K562 (cell line): ENCODE results near the gene MAGI2. TPM values are rescaled to one million over a fixed set of nuclear protein-coding genes. Genes with fewer than 3 reads are reported as not detected.

Experiments
- ATAC-seq: fragments of 200-7000 bp; cut with Tn5 transposase; 3 replicates; pipeline ENCODE4 v1.9.1; 2020; ENCODE audit warnings: moderate library complexity
- BruUV-seq: library from RNA; stranded (reverse); fragments of 400-500 nt; replicated peaks from 2 replicates; lab custom pipeline; 2021; lab: Mats Ljungman, UMichigan
- CTCF ChIA-PET: fragments of 300-600 bp; formaldehyde crosslinking; extraction: SDS; loops from one replicate; lab custom pipeline; 2021; ENCODE audit warnings: low intra/inter-chr PET ratio; lab: Yijun Ruan, JAX
- POLR2A ChIA-PET: fragments of 300-600, 350-650 bp; sonication (Branson Sonifier 250); formaldehyde crosslinking; extraction: SDS; loops from one replicate; lab custom pipeline; 2021; ENCODE audit warnings: antibody characterized with exemption, inconsistent platforms; lab: Yijun Ruan, JAX
- DNase-seq, 4 experiments: peaks; one replicate each; pipeline versions ENCODE4 v3.0.0 to v3.0.0-alpha.2; 2011 to 2018; ENCODE audit warnings: low spot score in 3 of 4, mixed read lengths in 3 of 4; ENCODE audit errors: extremely low read depth in 1 of 4
- FAIRE-seq: peaks from 2 replicates; lab custom pipeline; 2011; peaks lifted over from hg19 to GRCh38; lab: Jason Lieb, UNC
- H2AFZ ChIP-seq: 2 replicates; pipeline ENCODE4 v1.6.0; 2011; ENCODE audit warnings: low read depth, low read length, control low read depth, inconsistent platforms
- H3K27ac ChIP-seq: fragments of 200-600 bp; 3 replicates; pipeline ENCODE4 v1.8.0; 2011; ENCODE audit warnings: low read depth, mild to moderate bottlenecking, control low read depth, inconsistent platforms, low read length, moderate library complexity, mixed read lengths; ENCODE audit errors: extremely low read depth
- H3K27me3 ChIP-seq, 2 experiments: fragments of 300-600 bp in 1 of 2; 2 replicates in 1 of 2; 3 replicates in 1 of 2; pipeline versions ENCODE4 v1.6.0 to v1.8.0; 2011; ENCODE audit warnings: inconsistent platforms in 2 of 2, low read length in 2 of 2, mild to moderate bottlenecking in 1 of 2, mixed read lengths in 1 of 2, moderate library complexity in 1 of 2; ENCODE audit not compliant: control insufficient read depth in 2 of 2, insufficient read depth in 2 of 2
- H3K36me3 ChIP-seq: fragments of 300-600 bp; 3 replicates; pipeline ENCODE4 v1.8.0; 2011; ENCODE audit warnings: mild to moderate bottlenecking, low read length, inconsistent platforms; ENCODE audit not compliant: control insufficient read depth, insufficient read depth
- H3K4me1 ChIP-seq, 2 experiments: fragments of 200-600 bp in 1 of 2; replicated peaks in 1 of 2; 2 replicates in 1 of 2; 3 replicates in 1 of 2; pipeline versions ENCODE4 v1.5.1 to v1.8.0; 2011; ENCODE audit warnings: inconsistent platforms in 2 of 2, low read length in 2 of 2, mild to moderate bottlenecking in 1 of 2, mixed read lengths in 1 of 2, moderate library complexity in 1 of 2; ENCODE audit not compliant: control insufficient read depth in 2 of 2, insufficient read depth in 2 of 2
- H3K4me2 ChIP-seq: 2 replicates; pipeline ENCODE4 v1.6.1; 2011; ENCODE audit warnings: low read length, control low read depth, inconsistent platforms, mixed read lengths; ENCODE audit not compliant: insufficient read depth
- H3K4me3 ChIP-seq: fragments of 200-600 bp; sonication (generic), shearing (Covaris generic); 2 replicates; pipeline ENCODE4 v1.5.1; 2016; ENCODE audit warnings: control low read depth, inconsistent platforms
- H3K79me2 ChIP-seq: fragments of 200-600 bp; 3 replicates; pipeline ENCODE4 v1.8.0; 2011; ENCODE audit warnings: low read length, inconsistent platforms; ENCODE audit not compliant: control insufficient read depth, insufficient read depth
- H3K9ac ChIP-seq, 2 experiments: 2 replicates each; pipeline versions ENCODE4 v1.6.0 to v1.6.1; 2011; ENCODE audit warnings: low read depth in 2 of 2, low read length in 2 of 2, control low read depth in 1 of 2, inconsistent platforms in 1 of 2, mild to moderate bottlenecking in 1 of 2, mixed read lengths in 1 of 2; ENCODE audit not compliant: insufficient read depth in 1 of 2
- H3K9me1 ChIP-seq: one replicate; pipeline ENCODE4 v1.6.0; 2011; ENCODE audit warnings: inconsistent platforms, mild to moderate bottlenecking, low read length, moderate library complexity; ENCODE audit not compliant: control insufficient read depth, insufficient read depth
- H3K9me3 ChIP-seq: replicated peaks from 2 replicates; pipeline ENCODE4 v1.5.1; 2011; ENCODE audit warnings: low read depth, low read length, inconsistent platforms; ENCODE audit not compliant: control insufficient read depth, insufficient read depth
- H4K20me1 ChIP-seq: replicated peaks from 2 replicates; pipeline ENCODE4 v1.6.1; 2011; ENCODE audit warnings: low read length, inconsistent platforms, mixed read lengths; ENCODE audit not compliant: control insufficient read depth, insufficient read depth
- ADNP ChIP-seq: fragments of 200-800 bp; sonication (Bioruptor generic); IDR thresholded peaks from 2 replicates; pipeline ENCODE4 v1.6.1; 2016; ENCODE audit warnings: missing genetic modification characterization, missing compliant biosample characterization
- AFF4 ChIP-seq: sonication (generic); formaldehyde crosslinking; IDR thresholded peaks from 2 replicates; pipeline ENCODE4 v1.8.0; 2023; ENCODE audit warnings: mild to moderate bottlenecking, missing genetic modification reagents
- CBFA2T3 ChIP-seq: fragments of 450-650 bp; IDR thresholded peaks from 2 replicates; pipeline ENCODE4 v1.6.1; 2017
- FOSL1 ChIP-seq: fragments of 200-800 bp; sonication (Bioruptor generic); conservative IDR thresholded peaks from 2 replicates; pipeline ENCODE4 v1.6.1; 2016; ENCODE audit warnings: missing genetic modification characterization, missing compliant biosample characterization
- NKRF ChIP-seq: fragments of 450-650 bp; IDR thresholded peaks from 2 replicates; pipeline ENCODE4 v1.6.1; 2016; ENCODE audit warnings: borderline replicate concordance
- SUPT5H ChIP-seq: fragments of 450-650 bp; IDR thresholded peaks from 2 replicates; pipeline ENCODE4 v1.6.1; 2016
- TAL1 ChIP-seq: fragments of 450-650 bp; IDR thresholded peaks from 2 replicates; pipeline ENCODE4 v1.6.1; 2016; ENCODE audit warnings: mild to moderate bottlenecking
- ZFP30 ChIP-seq: fragments of 250-450 bp; sonication (Bioruptor Pico); IDR thresholded peaks from 2 replicates; pipeline ENCODE4 v1.8.0; 2022; ENCODE audit warnings: moderate library complexity, mild to moderate bottlenecking, inconsistent platforms, borderline replicate concordance
- ZNF316 ChIP-seq: fragments of 450-650 bp; IDR thresholded peaks from 2 replicates; pipeline ENCODE4 v1.6.1; 2016
- ZNF696 ChIP-seq: fragments of 250-450 bp; sonication (Bioruptor Pico); conservative IDR thresholded peaks from 2 replicates; pipeline ENCODE4 v1.4.0; 2020; ENCODE audit warnings: mild to moderate bottlenecking, moderate library complexity
- ZNF764 ChIP-seq: fragments of 250-450 bp; sonication (Bioruptor Pico); IDR thresholded peaks from 2 replicates; pipeline ENCODE4 v1.4.0; 2020; ENCODE audit warnings: low read depth, mild to moderate bottlenecking, moderate library complexity
- WGBS: fragments of 100-300 bp; shearing (Covaris generic); methylation state at CpG from one replicate; pipeline ENCODE4 v1.1.6; 2016; ENCODE audit warnings: low coverage, mixed read lengths; ENCODE audit not compliant: insufficient coverage; ENCODE audit errors: missing lambda C conversion rate; 5-methylcytosine and 5-hydroxymethylcytosine counted together
- in situ Hi-C: fragments of 300-500 bp; cut with MboI; formaldehyde crosslinking; loops from 4 replicates; pipeline ENCODE4 v1.15.0; 2018; ENCODE audit warnings: inconsistent platforms, mixed read lengths
- intact Hi-C: fragments of 100-400 bp; cut with micrococcal nuclease; formaldehyde crosslinking; loops from 2 replicates; pipeline ENCODE4 v1.14.2; 2022
- polyA plus RNA-seq, 8 experiments: library from polyadenylated mRNA; depleted of rRNA in 4 of 8; stranded (reverse) in 5 of 8; unstranded in 3 of 8; fragments of >200 nt; fragmentation: Nextera tagmentation in 2 of 8; fragmentation: Illumina TruSeq in 1 of 8; extraction: Ambion mirVana in 2 of 8; extraction: Trizol in 1 of 8; gene quantifications; 2 replicates each; pipeline versions ENCODE4 v1.2.1 to v1.2.3, GENCODE V29; 2011 to 2014; ENCODE audit warnings: inconsistent platforms in 1 of 8, missing spikeins in 1 of 8
- total RNA-seq, 7 experiments: library from RNA; depleted of rRNA in 6 of 7; stranded (reverse); fragments of >200 nt in 6 of 7; fragmentation: Illumina TruSeq in 2 of 7; extraction: Trizol in 2 of 7; gene quantifications; 2 replicates each; pipeline versions ENCODE4 v1.2.1 to v1.2.3, GENCODE V29; 2011 to 2021; ENCODE audit warnings: low replicate concordance in 1 of 7
- TF ChIP-seq, protein P1 (sequence below): fragments of 250-450 bp; sonication (Bioruptor Pico); IDR thresholded peaks from 2 replicates; pipeline ENCODE4 v1.5.1; 2021; ENCODE audit warnings: mild to moderate bottlenecking
- TF ChIP-seq, protein P2 (sequence below): sonication (generic); formaldehyde crosslinking; IDR thresholded peaks from 2 replicates; pipeline ENCODE4 v1.8.0; 2022; ENCODE audit warnings: missing genetic modification reagents, mild to moderate bottlenecking, borderline replicate concordance

The MAGI2 gene
- total and polyA plus RNA-seq, 9 of the 15 experiments (the other 6 are each of a cell fraction or from before 2014, with no cell fraction given) = 0.27 to 1.4 (median 0.70) TPM

DNA sequence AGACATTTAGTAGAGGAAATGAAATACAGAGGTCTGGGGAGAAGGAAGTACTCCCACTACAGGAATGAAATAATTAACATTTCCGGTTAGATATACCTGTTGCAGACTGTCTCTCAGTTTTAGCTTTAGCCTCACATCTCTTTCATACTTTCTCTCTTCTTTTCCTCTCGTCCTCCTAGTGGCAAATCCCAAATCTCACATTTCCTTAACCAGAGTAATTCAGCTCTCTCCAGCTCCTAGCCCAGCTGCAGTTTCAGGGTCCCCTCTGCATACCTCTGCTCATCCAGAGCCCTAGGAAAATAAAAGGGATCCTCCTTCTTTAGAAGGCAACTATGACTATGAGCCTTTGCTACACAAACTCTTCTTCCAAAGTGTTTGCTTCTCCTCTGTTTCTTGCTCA, 1011.7 kb downstream of the MAGI2 start:
- WGBS = 0% methylated on average over 2 of the region's 2 CpGs
- H3K27ac ChIP-seq = no peak overlapping the region
- no peak overlapping the region for H3K4me2 ChIP-seq
- FAIRE-seq (no peak), DNase-seq (no peak), ATAC-seq (no peak)
- no peaks in the 10 kb centered on the region for H3K9me3 ChIP-seq
- in situ Hi-C loops = no loop called here
- H3K9ac ChIP-seq = no peak overlapping the region
- no peaks in the 10 kb centered on the region for H4K20me1 ChIP-seq
- no peaks in the 10 kb centered on the region for H3K4me1 ChIP-seq
- H3K27me3 ChIP-seq = no peaks in the 10 kb centered on the region
- H3K4me3 ChIP-seq = no peak overlapping the region
- TF ChIP-seq, protein P1, sequence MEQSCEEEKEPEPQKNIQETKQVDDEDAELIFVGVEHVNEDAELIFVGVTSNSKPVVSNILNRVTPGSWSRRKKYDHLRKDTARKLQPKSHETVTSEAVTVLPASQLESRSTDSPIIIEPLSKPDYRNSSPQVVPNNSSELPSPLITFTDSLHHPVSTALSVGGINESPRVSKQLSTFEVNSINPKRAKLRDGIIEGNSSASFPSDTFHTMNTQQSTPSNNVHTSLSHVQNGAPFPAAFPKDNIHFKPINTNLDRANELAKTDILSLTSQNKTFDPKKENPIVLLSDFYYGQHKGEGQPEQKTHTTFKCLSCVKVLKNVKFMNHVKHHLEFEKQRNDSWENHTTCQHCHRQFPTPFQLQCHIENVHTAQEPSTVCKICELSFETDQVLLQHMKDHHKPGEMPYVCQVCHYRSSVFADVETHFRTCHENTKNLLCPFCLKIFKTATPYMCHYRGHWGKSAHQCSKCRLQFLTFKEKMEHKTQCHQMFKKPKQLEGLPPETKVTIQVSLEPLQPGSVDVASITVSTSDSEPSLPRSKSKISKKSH (CRISPR knock-in tag) = no peak
- no peak for TF ChIP-seq CBFA2T3
- no peak for TF ChIP-seq AFF4 (CRISPR knock-in tag)
- no peak for TF ChIP-seq ZNF764 (CRISPR knock-in tag)
- no peak for TF ChIP-seq FOSL1 (tag)
- TF ChIP-seq ADNP (tag) = no peak
- no peak for TF ChIP-seq ZNF316
- no peak for TF ChIP-seq NKRF
- TF ChIP-seq ZNF696 (CRISPR knock-in tag) = no peak
- no peak for TF ChIP-seq SUPT5H
- TF ChIP-seq TAL1 = no peak
- TF ChIP-seq, protein P2, sequence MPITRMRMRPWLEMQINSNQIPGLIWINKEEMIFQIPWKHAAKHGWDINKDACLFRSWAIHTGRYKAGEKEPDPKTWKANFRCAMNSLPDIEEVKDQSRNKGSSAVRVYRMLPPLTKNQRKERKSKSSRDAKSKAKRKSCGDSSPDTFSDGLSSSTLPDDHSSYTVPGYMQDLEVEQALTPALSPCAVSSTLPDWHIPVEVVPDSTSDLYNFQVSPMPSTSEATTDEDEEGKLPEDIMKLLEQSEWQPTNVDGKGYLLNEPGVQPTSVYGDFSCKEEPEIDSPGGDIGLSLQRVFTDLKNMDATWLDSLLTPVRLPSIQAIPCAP = no peak
- TF ChIP-seq ZFP30 (CRISPR knock-in tag) = no peak
- ChIA-PET POLR2A (no interaction called here), CTCF (no interaction called here)
- intact Hi-C loops = no loop called here
- BruUV-seq = no TSS peak
- no peaks in the 10 kb centered on the region for H3K79me2 ChIP-seq
- H3K36me3 ChIP-seq = no peaks in the 10 kb centered on the region
- H3K9me1 ChIP-seq = no peaks in the 10 kb centered on the region
- H2AFZ ChIP-seq = no peak overlapping the region
